Measurements from ENCODE around the gene ABCB8. TPM values are rescaled to one million over a fixed set of nuclear protein-coding genes. Genes with fewer than 3 reads are reported as not detected.
A peak's percentile ranks its signal among the peaks of the same experiment; 100 is the strongest.

ABCB8 gene
- total and polyA plus RNA-seq, 9 of the 15 experiments (the other 6 are each of a cell fraction or from before 2014, with no cell fraction given), result 7.6 to 106 (median 36.3) TPM

DNA sequence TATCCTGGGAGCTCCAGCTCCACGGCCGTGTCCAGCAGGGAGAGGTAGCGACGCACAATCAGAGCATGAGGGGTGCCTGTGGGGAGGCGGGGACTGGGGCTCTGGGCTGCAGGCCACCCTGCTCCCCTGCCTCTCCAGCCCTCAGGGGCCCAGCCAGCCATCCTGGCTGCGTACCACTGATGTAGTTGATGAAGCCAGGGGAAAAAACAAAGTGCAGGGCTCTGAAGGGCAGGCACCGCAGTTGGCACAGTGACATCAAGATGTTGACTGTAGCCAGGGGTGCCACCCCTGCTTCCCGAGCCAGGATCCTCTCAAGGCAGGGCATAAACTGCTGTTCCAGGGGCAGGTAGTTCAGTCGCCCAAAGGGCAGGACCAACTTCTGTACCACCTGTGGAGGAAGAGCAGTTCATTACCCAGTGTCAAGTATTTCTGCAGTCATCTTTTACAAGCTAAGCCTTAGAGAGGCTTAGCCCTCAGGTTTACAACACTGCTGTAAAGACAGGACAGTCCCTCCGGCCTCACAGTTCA, 49.5 kb downstream of the ABCB8 start (continued):
- TF ChIP-seq MAZ (CRISPR knock-in tag; conservative IDR thresholded peaks at IDR 0.05 in 1 of 2, IDR thresholded peaks at IDR 0.05 in 1 of 2), result 0 out of 4 replicates have a peak, but pooled peaks of 1 of the 2 experiments have one; percentile 14
- TF ChIP-seq FOXA3 (CRISPR knock-in tag; conservative IDR thresholded peaks at IDR 0.05 in 1 of 2, IDR thresholded peaks at IDR 0.05 in 1 of 2), result no peak
- no peak for TF ChIP-seq SAP30 (IDR thresholded peaks at IDR 0.05; ENCODE audit: borderline replicate concordance, insufficient read depth, low read depth, low read length, poor library complexity, severe bottlenecking)
- TF ChIP-seq, protein P1, sequence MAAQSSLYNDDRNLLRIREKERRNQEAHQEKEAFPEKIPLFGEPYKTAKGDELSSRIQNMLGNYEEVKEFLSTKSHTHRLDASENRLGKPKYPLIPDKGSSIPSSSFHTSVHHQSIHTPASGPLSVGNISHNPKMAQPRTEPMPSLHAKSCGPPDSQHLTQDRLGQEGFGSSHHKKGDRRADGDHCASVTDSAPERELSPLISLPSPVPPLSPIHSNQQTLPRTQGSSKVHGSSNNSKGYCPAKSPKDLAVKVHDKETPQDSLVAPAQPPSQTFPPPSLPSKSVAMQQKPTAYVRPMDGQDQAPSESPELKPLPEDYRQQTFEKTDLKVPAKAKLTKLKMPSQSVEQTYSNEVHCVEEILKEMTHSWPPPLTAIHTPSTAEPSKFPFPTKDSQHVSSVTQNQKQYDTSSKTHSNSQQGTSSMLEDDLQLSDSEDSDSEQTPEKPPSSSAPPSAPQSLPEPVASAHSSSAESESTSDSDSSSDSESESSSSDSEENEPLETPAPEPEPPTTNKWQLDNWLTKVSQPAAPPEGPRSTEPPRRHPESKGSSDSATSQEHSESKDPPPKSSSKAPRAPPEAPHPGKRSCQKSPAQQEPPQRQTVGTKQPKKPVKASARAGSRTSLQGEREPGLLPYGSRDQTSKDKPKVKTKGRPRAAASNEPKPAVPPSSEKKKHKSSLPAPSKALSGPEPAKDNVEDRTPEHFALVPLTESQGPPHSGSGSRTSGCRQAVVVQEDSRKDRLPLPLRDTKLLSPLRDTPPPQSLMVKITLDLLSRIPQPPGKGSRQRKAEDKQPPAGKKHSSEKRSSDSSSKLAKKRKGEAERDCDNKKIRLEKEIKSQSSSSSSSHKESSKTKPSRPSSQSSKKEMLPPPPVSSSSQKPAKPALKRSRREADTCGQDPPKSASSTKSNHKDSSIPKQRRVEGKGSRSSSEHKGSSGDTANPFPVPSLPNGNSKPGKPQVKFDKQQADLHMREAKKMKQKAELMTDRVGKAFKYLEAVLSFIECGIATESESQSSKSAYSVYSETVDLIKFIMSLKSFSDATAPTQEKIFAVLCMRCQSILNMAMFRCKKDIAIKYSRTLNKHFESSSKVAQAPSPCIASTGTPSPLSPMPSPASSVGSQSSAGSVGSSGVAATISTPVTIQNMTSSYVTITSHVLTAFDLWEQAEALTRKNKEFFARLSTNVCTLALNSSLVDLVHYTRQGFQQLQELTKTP (IDR thresholded peaks at IDR 0.05; ENCODE audit: low read depth in 1 of 2, partially characterized antibody in 2 of 2), result no peak
- no peak for TF ChIP-seq PHB (CRISPR knock-in tag; IDR thresholded peaks at IDR 0.05)
- no peak for TF ChIP-seq IRF2 (CRISPR knock-in tag; IDR thresholded peaks at IDR 0.05)
- TF ChIP-seq ZNF23 (CRISPR knock-in tag; IDR thresholded peaks at IDR 0.05), result no peak
- TF ChIP-seq, protein P2, sequence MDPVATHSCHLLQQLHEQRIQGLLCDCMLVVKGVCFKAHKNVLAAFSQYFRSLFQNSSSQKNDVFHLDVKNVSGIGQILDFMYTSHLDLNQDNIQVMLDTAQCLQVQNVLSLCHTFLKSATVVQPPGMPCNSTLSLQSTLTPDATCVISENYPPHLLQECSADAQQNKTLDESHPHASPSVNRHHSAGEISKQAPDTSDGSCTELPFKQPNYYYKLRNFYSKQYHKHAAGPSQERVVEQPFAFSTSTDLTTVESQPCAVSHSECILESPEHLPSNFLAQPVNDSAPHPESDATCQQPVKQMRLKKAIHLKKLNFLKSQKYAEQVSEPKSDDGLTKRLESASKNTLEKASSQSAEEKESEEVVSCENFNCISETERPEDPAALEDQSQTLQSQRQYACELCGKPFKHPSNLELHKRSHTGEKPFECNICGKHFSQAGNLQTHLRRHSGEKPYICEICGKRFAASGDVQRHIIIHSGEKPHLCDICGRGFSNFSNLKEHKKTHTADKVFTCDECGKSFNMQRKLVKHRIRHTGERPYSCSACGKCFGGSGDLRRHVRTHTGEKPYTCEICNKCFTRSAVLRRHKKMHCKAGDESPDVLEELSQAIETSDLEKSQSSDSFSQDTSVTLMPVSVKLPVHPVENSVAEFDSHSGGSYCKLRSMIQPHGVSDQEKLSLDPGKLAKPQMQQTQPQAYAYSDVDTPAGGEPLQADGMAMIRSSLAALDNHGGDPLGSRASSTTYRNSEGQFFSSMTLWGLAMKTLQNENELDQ (CRISPR knock-in tag; IDR thresholded peaks at IDR 0.05; ENCODE audit: borderline replicate concordance), result no peak
- no peak for TF ChIP-seq HNRNPUL1 (IDR thresholded peaks at IDR 0.05; ENCODE audit: low read length)
- TF ChIP-seq CTBP1 (IDR thresholded peaks at IDR 0.05; ENCODE audit: borderline replicate concordance), result 0 out of 2 replicates have a peak, but pooled peaks have one; percentile 30
- no peak for TF ChIP-seq KDM4B (IDR thresholded peaks at IDR 0.05; ENCODE audit: borderline replicate concordance in 2 of 2, low read depth in 1 of 2)
- TF ChIP-seq STAT5B (CRISPR knock-in tag; IDR thresholded peaks at IDR 0.05), result no peak
- 0 out of 4 replicates have a peak, but pooled peaks of 1 of the 2 experiments have one; percentile 15 for TF ChIP-seq SIN3A (IDR thresholded peaks at IDR 0.05; ENCODE audit: borderline replicate concordance in 2 of 2, control insufficient read depth in 1 of 2, low read depth in 2 of 2, low read length in 2 of 2)
- no peak for TF ChIP-seq ZBTB1 (CRISPR knock-in tag; IDR thresholded peaks at IDR 0.05; ENCODE audit: borderline replicate concordance, low read depth)
- no peak for TF ChIP-seq ZC3H4 (CRISPR knock-in tag; IDR thresholded peaks at IDR 0.05; ENCODE audit: borderline replicate concordance)
- no peak for TF ChIP-seq POLR2H (tag; IDR thresholded peaks at IDR 0.05; ENCODE audit: low read depth)
- TF ChIP-seq ETV5 (CRISPR knock-in tag; IDR thresholded peaks at IDR 0.05; ENCODE audit: low read depth), result no peak
- TF ChIP-seq, protein P3, sequence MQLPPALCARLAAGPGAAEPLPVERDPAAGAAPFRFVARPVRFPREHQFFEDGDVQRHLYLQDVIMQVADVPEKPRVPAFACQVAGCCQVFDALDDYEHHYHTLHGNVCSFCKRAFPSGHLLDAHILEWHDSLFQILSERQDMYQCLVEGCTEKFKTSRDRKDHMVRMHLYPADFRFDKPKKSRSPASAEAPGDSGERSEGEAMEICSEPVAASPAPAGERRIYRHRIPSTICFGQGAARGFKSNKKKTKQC (CRISPR knock-in tag; IDR thresholded peaks at IDR 0.05), result no peak
- no peak for TF ChIP-seq RBM25 (IDR thresholded peaks at IDR 0.05; ENCODE audit: low read depth, low read length, severe bottlenecking)

Measured in K562 (cell line).